HepG2 (cell line): ENCODE data around the gene KCNK6. TPM values are rescaled to one million over a fixed set of nuclear protein-coding genes. Genes with fewer than 3 reads are reported as not detected.

Experiments used
- ATAC-seq: fragments of 200-7000 bp; cut with Tn5 transposase; 3 replicates; pipeline ENCODE4 v1.9.1; 2020; ENCODE audit warnings: mild to moderate bottlenecking, moderate library complexity
- BruUV-seq: library from RNA; stranded (reverse); fragments of 400-500 nt; replicated peaks from 2 replicates; lab custom pipeline; 2021; lab: Mats Ljungman, UMichigan
- CTCF ChIA-PET: fragments of 300-600 bp; formaldehyde crosslinking; extraction: SDS; loops from one replicate; lab custom pipeline; 2021; ENCODE audit warnings: low total read pairs, inconsistent platforms, low intra/inter-chr PET ratio; lab: Yijun Ruan, JAX
- POLR2A ChIA-PET: fragments of 350-600 bp; sonication (Branson Sonifier 250); formaldehyde crosslinking; loops from one replicate; lab custom pipeline; 2020; ENCODE audit warnings: antibody characterized with exemption, inconsistent platforms; lab: Yijun Ruan, JAX
- DNase-seq: peaks from one replicate; pipeline ENCODE4 v3.0.0-alpha.2; 2015; ENCODE audit warnings: low spot score
- FAIRE-seq: peaks from 3 replicates; lab custom pipeline; 2011; peaks lifted over from hg19 to GRCh38; lab: Jason Lieb, UNC
- H2AFZ ChIP-seq: one replicate; pipeline ENCODE4 v1.6.1; 2011; ENCODE audit warnings: low read length, inconsistent platforms
- H3K27ac ChIP-seq: fragments of 300-600 bp; 3 replicates; pipeline ENCODE4 v1.8.0; 2011; ENCODE audit warnings: mixed run types, mild to moderate bottlenecking, mixed read lengths, low read length, inconsistent platforms; ENCODE audit not compliant: insufficient read depth; ENCODE audit errors: extremely low read length
- H3K27me3 ChIP-seq, 2 experiments: fragments of 200-600 bp in 1 of 2; 2 replicates in 1 of 2; 3 replicates in 1 of 2; pipeline versions ENCODE4 v1.6.0 to v1.8.0; 2011; ENCODE audit warnings: low read length in 2 of 2, mild to moderate bottlenecking in 2 of 2, moderate library complexity in 2 of 2, inconsistent platforms in 1 of 2; ENCODE audit not compliant: insufficient read depth in 2 of 2, control insufficient read depth in 1 of 2
- H3K36me3 ChIP-seq, 2 experiments: fragments of 200-600 bp in 1 of 2; replicated peaks in 1 of 2; 2 replicates in 1 of 2; 3 replicates in 1 of 2; pipeline versions ENCODE4 v1.5.1 to v1.8.0; 2011; ENCODE audit warnings: low read length in 2 of 2, inconsistent platforms in 1 of 2; ENCODE audit not compliant: insufficient read depth in 2 of 2, control insufficient read depth in 1 of 2
- H3K4me1 ChIP-seq: 2 replicates; pipeline ENCODE4 v1.5.1; 2012; ENCODE audit warnings: low read length, inconsistent platforms; ENCODE audit not compliant: insufficient read depth
- H3K4me2 ChIP-seq: 2 replicates; pipeline ENCODE4 v1.6.0; 2011; ENCODE audit warnings: low read depth, low read length, inconsistent platforms
- H3K4me3 ChIP-seq, 3 experiments: fragments of 200-600 bp in 1 of 3; sonication (generic), shearing (Covaris generic) in 1 of 3; replicated peaks in 1 of 3; 2 replicates each; pipeline ENCODE4 v1.5.1; 2011 to 2016; ENCODE audit warnings: low read length in 3 of 3, inconsistent platforms in 2 of 3, low read depth in 2 of 3, mild to moderate bottlenecking in 2 of 3, control low read depth in 1 of 3, mixed read lengths in 1 of 3; ENCODE audit not compliant: insufficient read depth in 1 of 3
- H3K79me2 ChIP-seq: one replicate; pipeline ENCODE4 v1.6.1; 2011; ENCODE audit warnings: low read length, inconsistent platforms; ENCODE audit not compliant: insufficient read depth
- H3K9ac ChIP-seq: 2 replicates; pipeline ENCODE4 v1.6.0; 2011; ENCODE audit warnings: mild to moderate bottlenecking, low read depth, low read length, inconsistent platforms; ENCODE audit not compliant: insufficient read depth
- H3K9me3 ChIP-seq: 2 replicates; pipeline ENCODE4 v1.5.1; 2012; ENCODE audit warnings: mild to moderate bottlenecking, low read length
- H4K20me1 ChIP-seq: 2 replicates; pipeline ENCODE4 v1.6.0; 2011; ENCODE audit warnings: inconsistent platforms, mild to moderate bottlenecking, low read length, moderate library complexity; ENCODE audit not compliant: insufficient read depth
- ARID2 ChIP-seq: sonication (generic); formaldehyde crosslinking; IDR thresholded peaks from 2 replicates; pipeline ENCODE4 v1.8.1; 2022; ENCODE audit warnings: mild to moderate bottlenecking, missing genetic modification reagents, borderline replicate concordance
- BATF2 ChIP-seq: sonication (generic); formaldehyde crosslinking; IDR thresholded peaks from 2 replicates; pipeline ENCODE4 v1.8.0; 2022; ENCODE audit warnings: mild to moderate bottlenecking, missing genetic modification reagents, moderate library complexity
- BCL6 ChIP-seq: IDR thresholded peaks from 2 replicates; pipeline ENCODE4 v1.6.1; 2016; ENCODE audit warnings: missing genetic modification reagents, missing compliant biosample characterization
- FOXA1 ChIP-seq, 2 experiments: fragments of 450-650 bp in 1 of 2; sonication (generic) in 1 of 2; formaldehyde crosslinking in 1 of 2; IDR thresholded peaks; 2 replicates each; pipeline versions ENCODE4 v1.4.0 to v1.6.1; 2016 to 2020; ENCODE audit warnings: missing genetic modification reagents in 1 of 2
- GABPB1 ChIP-seq: IDR thresholded peaks from 2 replicates; pipeline ENCODE4 v1.6.1; 2016; ENCODE audit warnings: mild to moderate bottlenecking, missing genetic modification reagents, moderate library complexity, missing compliant biosample characterization
- GTF2F1 ChIP-seq: fragments of 150-350 bp; IDR thresholded peaks from 2 replicates; pipeline ENCODE4 v1.6.1; 2014; ENCODE audit warnings: low read length
- IRF1 ChIP-seq: sonication (generic); formaldehyde crosslinking; IDR thresholded peaks from 2 replicates; pipeline ENCODE4 v1.4.0; 2020; ENCODE audit warnings: low read depth, mild to moderate bottlenecking, missing genetic modification reagents
- POLR2A ChIP-seq, 2 experiments: IDR thresholded peaks; 2 replicates each; pipeline ENCODE4 v1.6.1; 2011; ENCODE audit warnings: low read depth in 2 of 2, low read length in 2 of 2, mild to moderate bottlenecking in 1 of 2, moderate library complexity in 1 of 2; ENCODE audit not compliant: insufficient read depth in 1 of 2
- RFXANK ChIP-seq: IDR thresholded peaks from 2 replicates; pipeline ENCODE4 v1.6.1; 2016
- ZBTB42 ChIP-seq: sonication (generic); formaldehyde crosslinking; IDR thresholded peaks from 2 replicates; pipeline ENCODE4 v1.5.0; 2020; ENCODE audit warnings: mild to moderate bottlenecking, missing genetic modification reagents
- ZFY ChIP-seq: sonication (generic); formaldehyde crosslinking; IDR thresholded peaks from 2 replicates; pipeline ENCODE4 v1.4.0; 2020; ENCODE audit warnings: missing genetic modification reagents
- ZNF225 ChIP-seq: sonication (generic); formaldehyde crosslinking; IDR thresholded peaks from 2 replicates; pipeline ENCODE4 v1.4.0; 2020; ENCODE audit warnings: mild to moderate bottlenecking, missing genetic modification reagents
- ZNF687 ChIP-seq: sonication (generic); formaldehyde crosslinking; IDR thresholded peaks from 2 replicates; pipeline ENCODE4 v1.5.1; 2020; ENCODE audit warnings: mild to moderate bottlenecking, missing genetic modification reagents, moderate library complexity
- ZNF776 ChIP-seq: sonication (generic); formaldehyde crosslinking; IDR thresholded peaks from 2 replicates; pipeline ENCODE4 v1.4.0; 2020; ENCODE audit warnings: mild to moderate bottlenecking, missing genetic modification reagents
- ZNF777 ChIP-seq: sonication (generic); formaldehyde crosslinking; IDR thresholded peaks from 2 replicates; pipeline ENCODE4 v1.4.0; 2020; ENCODE audit warnings: missing genetic modification reagents
- ZNF800 ChIP-seq: sonication (generic); formaldehyde crosslinking; IDR thresholded peaks from 2 replicates; pipeline ENCODE4 v1.4.0; 2020; ENCODE audit warnings: missing genetic modification reagents
- WGBS: methylation state at CpG from one replicate; pipeline ENCODE4 v1.1.6; 2017; ENCODE audit warnings: low lambda C conversion rate; 5-methylcytosine and 5-hydroxymethylcytosine counted together
- in situ Hi-C: cut with HindIII; loops from 2 replicates; pipeline ENCODE4 v1.10.0; 2017; ENCODE audit warnings: low pct_unique_long_range_greater_than_20kb; ENCODE audit not compliant: extremely low pct_ligation_motif_present
- intact Hi-C: fragments of 100-400 bp; cut with micrococcal nuclease; formaldehyde crosslinking; loops from one replicate; pipeline ENCODE4 v1.10.0; 2022; ENCODE audit not compliant: unreplicated experiment
- polyA plus RNA-seq, 8 experiments: library from polyadenylated mRNA; depleted of rRNA in 3 of 8; stranded (reverse) in 7 of 8; unstranded in 1 of 8; fragments of >200 nt; fragmentation: Illumina TruSeq in 4 of 8; extraction: Trizol in 4 of 8; gene quantifications; 2 replicates each; pipeline versions ENCODE4 v1.2.1 to v1.2.3, GENCODE V29; 2011 to 2016; ENCODE audit warnings: low read depth in 4 of 8, missing spikeins in 1 of 8, mixed read lengths in 1 of 8; ENCODE audit not compliant: insufficient read depth in 1 of 8
- total RNA-seq, 5 experiments: library from RNA; depleted of rRNA; stranded (reverse); fragments of >200 nt; fragmentation: Illumina TruSeq; extraction: Trizol; gene quantifications; 2 replicates each; pipeline ENCODE4 v1.2.3, GENCODE V29; 2016; ENCODE audit warnings: low read depth in 1 of 5

The KCNK6 gene
- total and polyA plus RNA-seq, 2 of the 13 experiments (the other 11 are each of a cell fraction or from before 2014, with no cell fraction given) = 0.03 TPM; not detected in 1

GRCh38 chr19:38362076-38362945 lies 42.7 kb downstream of the KCNK6 start:
- Histone ChIP-seq H3K27me3 (peaks cover 15 to 43% of the 10 kb centered on the region in 2 experiments; a peak in 4 of 5 replicates), H2AFZ (no peak overlapping the region), H3K4me2 (peak overlapping the region; percentile 88), H3K36me3 (no peaks in the 10 kb centered on the region), H4K20me1 (no peaks in the 10 kb centered on the region), H3K9me3 (no peaks in the 10 kb centered on the region), H3K4me3 (peak overlapping the region; percentile 57 to 75 (median 62); a peak in 5 of 6 replicates), H3K9ac (no peak overlapping the region), H3K4me1 (peaks cover 36% of the 10 kb centered on the region), H3K27ac (no peak overlapping the region), H3K79me2 (no peaks in the 10 kb centered on the region)
- DNase-seq (peak; percentile 23), ATAC-seq (peak; percentile 55), FAIRE-seq (no peak)
- in situ Hi-C loops = no loop called here
- ChIA-PET CTCF (no interaction called here), POLR2A (interaction anchor here (0.9 to 2.2 kb wide), 4 partner anchors 12 to 41 kb away, joined by 3 to 24 read pairs (median 4); partner anchors contain the start of genes FAM98C, GGN, PSMD8 and SPRED3)
- intact Hi-C loops = loop anchor here (1.0 kb wide), 1 partner anchor 8 kb away; no protein-coding TSS in a partner anchor
- WGBS = 2% methylated on average over 19 of the region's 68 CpGs
- no TSS peak for BruUV-seq
- TF ChIP-seq RFXANK (CRISPR knock-in tag) (no peak), ZFY (CRISPR knock-in tag) (peak; percentile 16; the same call in 1 of the 2 replicates), GABPB1 (CRISPR knock-in tag) (peak; percentile 25; the same call in 1 of the 2 replicates), ZBTB42 (no peak), ZNF777 (CRISPR knock-in tag) (0 out of 2 replicates have a peak, but pooled peaks have one; percentile 53), GTF2F1 (no peak), ZNF776 (CRISPR knock-in tag) (0 out of 2 replicates have a peak, but pooled peaks have one; percentile 34), POLR2A (IDR thresholded peaks at IDR 0.05; ENCODE audit: insufficient read depth in 1 of 2, low read depth in 2 of 2, low read length in 2 of 2) (no peak), ZNF800 (CRISPR knock-in tag) (0 out of 2 replicates have a peak, but pooled peaks have one; percentile 41), FOXA1 (IDR thresholded peaks at IDR 0.05) (no peak), FOXA1 (CRISPR knock-in tag; IDR thresholded peaks at IDR 0.05) (0 out of 2 replicates have a peak, but pooled peaks have one; percentile 23), ARID2 (CRISPR knock-in tag) (no peak), IRF1 (CRISPR knock-in tag) (no peak), ZNF687 (CRISPR knock-in tag) (peak; percentile 50), BCL6 (peak; percentile 24; the same call in 1 of the 2 replicates), ZNF225 (CRISPR knock-in tag) (peak; percentile 46; the same call in 1 of the 2 replicates), BATF2 (CRISPR knock-in tag) (no peak)
